ENCODE data around the gene BARD1.

- TF ChIP-seq ASH2L (IDR thresholded peaks at IDR 0.05; ENCODE audit: low read length): no peak
- no peak for TF ChIP-seq POLR2AphosphoS5 (IDR thresholded peaks at IDR 0.05; ENCODE audit: low read depth, low read length)
- TF ChIP-seq, protein P1, sequence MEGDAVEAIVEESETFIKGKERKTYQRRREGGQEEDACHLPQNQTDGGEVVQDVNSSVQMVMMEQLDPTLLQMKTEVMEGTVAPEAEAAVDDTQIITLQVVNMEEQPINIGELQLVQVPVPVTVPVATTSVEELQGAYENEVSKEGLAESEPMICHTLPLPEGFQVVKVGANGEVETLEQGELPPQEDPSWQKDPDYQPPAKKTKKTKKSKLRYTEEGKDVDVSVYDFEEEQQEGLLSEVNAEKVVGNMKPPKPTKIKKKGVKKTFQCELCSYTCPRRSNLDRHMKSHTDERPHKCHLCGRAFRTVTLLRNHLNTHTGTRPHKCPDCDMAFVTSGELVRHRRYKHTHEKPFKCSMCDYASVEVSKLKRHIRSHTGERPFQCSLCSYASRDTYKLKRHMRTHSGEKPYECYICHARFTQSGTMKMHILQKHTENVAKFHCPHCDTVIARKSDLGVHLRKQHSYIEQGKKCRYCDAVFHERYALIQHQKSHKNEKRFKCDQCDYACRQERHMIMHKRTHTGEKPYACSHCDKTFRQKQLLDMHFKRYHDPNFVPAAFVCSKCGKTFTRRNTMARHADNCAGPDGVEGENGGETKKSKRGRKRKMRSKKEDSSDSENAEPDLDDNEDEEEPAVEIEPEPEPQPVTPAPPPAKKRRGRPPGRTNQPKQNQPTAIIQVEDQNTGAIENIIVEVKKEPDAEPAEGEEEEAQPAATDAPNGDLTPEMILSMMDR (IDR thresholded peaks at IDR 0.05; ENCODE audit: control extremely low read depth in 1 of 3, insufficient read depth in 1 of 3, low read depth in 1 of 3, low read length in 3 of 3): no peak
- no peak for TF ChIP-seq CHD1 (IDR thresholded peaks at IDR 0.05; ENCODE audit: low read depth, low read length)
Observed at GRCh38 chr2:214716811-214717560, 92.5 kb downstream of the BARD1 start.
